HEK293 (cell line): ENCODE data around the gene AGAP3.

Source experiments
- GFI1B ChIP-seq: fragments of 450-650 bp; formaldehyde crosslinking; IDR thresholded peaks from 2 replicates; pipeline ENCODE4 v1.5.1; 2016; ENCODE audit warnings: missing biosample characterization, missing genetic modification characterization
- KLF7 ChIP-seq: fragments of 450-650 bp; formaldehyde crosslinking; IDR thresholded peaks from 2 replicates; pipeline ENCODE4 v1.5.1; 2016; ENCODE audit warnings: missing biosample characterization, missing genetic modification characterization, borderline replicate concordance
- MZF1 ChIP-seq: fragments of 450-650 bp; formaldehyde crosslinking; IDR thresholded peaks from 2 replicates; pipeline ENCODE4 v1.5.1; 2017; ENCODE audit warnings: missing biosample characterization, missing genetic modification characterization, borderline replicate concordance
- RBAK ChIP-seq: fragments of 450-650 bp; formaldehyde crosslinking; IDR thresholded peaks from 2 replicates; pipeline ENCODE4 v1.5.1; 2016; ENCODE audit warnings: missing biosample characterization, missing genetic modification characterization
- REPIN1 ChIP-seq: fragments of 450-650 bp; formaldehyde crosslinking; IDR thresholded peaks from 2 replicates; pipeline ENCODE4 v1.5.1; 2017; ENCODE audit warnings: missing biosample characterization, missing genetic modification characterization, low read depth
- ZBTB1 ChIP-seq: fragments of 450-650 bp; formaldehyde crosslinking; IDR thresholded peaks from 2 replicates; pipeline ENCODE4 v1.5.1; 2016; ENCODE audit warnings: missing biosample characterization, missing genetic modification characterization
- ZBTB21 ChIP-seq: fragments of 450-650 bp; formaldehyde crosslinking; IDR thresholded peaks from 2 replicates; pipeline ENCODE4 v1.5.1; 2017; ENCODE audit warnings: missing biosample characterization, missing genetic modification characterization
- ZFP37 ChIP-seq: fragments of 450-650 bp; formaldehyde crosslinking; IDR thresholded peaks from 2 replicates; pipeline ENCODE4 v1.5.1; 2016; ENCODE audit warnings: missing biosample characterization, missing genetic modification characterization
- ZNF114 ChIP-seq: fragments of 450-650 bp; formaldehyde crosslinking; IDR thresholded peaks from 2 replicates; pipeline ENCODE4 v1.5.0; 2017; ENCODE audit warnings: missing biosample characterization, missing genetic modification characterization
- ZNF140 ChIP-seq: fragments of 450-650 bp; formaldehyde crosslinking; IDR thresholded peaks from 2 replicates; pipeline ENCODE4 v1.5.1; 2016; ENCODE audit warnings: missing biosample characterization, missing genetic modification characterization
- ZNF175 ChIP-seq: fragments of 450-650 bp; formaldehyde crosslinking; IDR thresholded peaks from 2 replicates; pipeline ENCODE4 v1.5.1; 2016; ENCODE audit warnings: missing biosample characterization, missing genetic modification characterization
- ZNF184 ChIP-seq: fragments of 450-650 bp; IDR thresholded peaks from 2 replicates; pipeline ENCODE4 v1.5.1; 2018; ENCODE audit warnings: missing biosample characterization, mild to moderate bottlenecking, missing genetic modification characterization
- ZNF211 ChIP-seq: fragments of 450-650 bp; formaldehyde crosslinking; IDR thresholded peaks from 2 replicates; pipeline ENCODE4 v1.5.1; 2016; ENCODE audit warnings: low read depth, missing biosample characterization, missing genetic modification characterization
- ZNF248 ChIP-seq: fragments of 450-650 bp; formaldehyde crosslinking; IDR thresholded peaks from 2 replicates; pipeline ENCODE4 v1.5.1; 2017; ENCODE audit warnings: missing biosample characterization, missing genetic modification characterization
- ZNF335 ChIP-seq: fragments of 450-650 bp; formaldehyde crosslinking; conservative IDR thresholded peaks from 2 replicates; pipeline ENCODE4 v1.5.1; 2016; ENCODE audit warnings: missing biosample characterization, missing genetic modification characterization
- ZNF548 ChIP-seq: fragments of 450-650 bp; formaldehyde crosslinking; IDR thresholded peaks from 2 replicates; pipeline ENCODE4 v1.5.1; 2016; ENCODE audit warnings: missing biosample characterization, missing genetic modification characterization
- ZNF560 ChIP-seq: fragments of 450-650 bp; formaldehyde crosslinking; IDR thresholded peaks from 2 replicates; pipeline ENCODE4 v1.5.1; 2017; ENCODE audit warnings: missing biosample characterization, missing genetic modification characterization, borderline replicate concordance
- ZNF768 ChIP-seq: fragments of 450-650 bp; formaldehyde crosslinking; IDR thresholded peaks from 2 replicates; pipeline ENCODE4 v1.5.1; 2018; ENCODE audit warnings: missing biosample characterization, mild to moderate bottlenecking, missing genetic modification characterization
- ZNF776 ChIP-seq: fragments of 450-650 bp; formaldehyde crosslinking; IDR thresholded peaks from 2 replicates; pipeline ENCODE4 v1.5.0; 2017; ENCODE audit warnings: missing biosample characterization, missing genetic modification characterization, borderline replicate concordance
- ZNF785 ChIP-seq: fragments of 450-650 bp; formaldehyde crosslinking; IDR thresholded peaks from 2 replicates; pipeline ENCODE4 v1.5.1; 2016; ENCODE audit warnings: missing biosample characterization, missing genetic modification characterization
- ZNF792 ChIP-seq: fragments of 450-650 bp; formaldehyde crosslinking; IDR thresholded peaks from 2 replicates; pipeline ENCODE4 v1.5.1; 2016; ENCODE audit warnings: missing biosample characterization, missing genetic modification characterization
- ZNF837 ChIP-seq: fragments of 450-650 bp; formaldehyde crosslinking; IDR thresholded peaks from 2 replicates; pipeline ENCODE4 v1.5.1; 2016; ENCODE audit warnings: missing biosample characterization, missing genetic modification characterization
- TF ChIP-seq, protein P1 (sequence below): fragments of 450-650 bp; formaldehyde crosslinking; IDR thresholded peaks from 2 replicates; pipeline ENCODE4 v1.5.1; 2016; ENCODE audit warnings: missing biosample characterization, missing genetic modification characterization
- TF ChIP-seq, protein P2 (sequence below): fragments of 450-650 bp; formaldehyde crosslinking; IDR thresholded peaks from 2 replicates; pipeline ENCODE4 v1.5.1; 2016; ENCODE audit warnings: missing biosample characterization, missing genetic modification characterization, borderline replicate concordance
- TF ChIP-seq, protein P3 (sequence below): sonication (generic); formaldehyde crosslinking; IDR thresholded peaks from 2 replicates; pipeline ENCODE4 v1.8.1; 2022; ENCODE audit warnings: mild to moderate bottlenecking, moderate library complexity, missing genetic modification reagents
- TF ChIP-seq, protein P4 (sequence below): fragments of 450-650 bp; formaldehyde crosslinking; IDR thresholded peaks from 2 replicates; pipeline ENCODE4 v1.5.1; 2017; ENCODE audit warnings: missing biosample characterization, missing genetic modification characterization
- TF ChIP-seq, protein P5 (sequence below): fragments of 450-650 bp; formaldehyde crosslinking; IDR thresholded peaks from 2 replicates; pipeline ENCODE4 v1.5.1; 2016; ENCODE audit warnings: missing biosample characterization, missing genetic modification characterization
- TF ChIP-seq, protein P6 (sequence below): fragments of 450-650 bp; formaldehyde crosslinking; IDR thresholded peaks from 2 replicates; pipeline ENCODE4 v1.5.1; 2017; ENCODE audit warnings: missing biosample characterization, missing genetic modification characterization

Gene AGAP3

DNA sequence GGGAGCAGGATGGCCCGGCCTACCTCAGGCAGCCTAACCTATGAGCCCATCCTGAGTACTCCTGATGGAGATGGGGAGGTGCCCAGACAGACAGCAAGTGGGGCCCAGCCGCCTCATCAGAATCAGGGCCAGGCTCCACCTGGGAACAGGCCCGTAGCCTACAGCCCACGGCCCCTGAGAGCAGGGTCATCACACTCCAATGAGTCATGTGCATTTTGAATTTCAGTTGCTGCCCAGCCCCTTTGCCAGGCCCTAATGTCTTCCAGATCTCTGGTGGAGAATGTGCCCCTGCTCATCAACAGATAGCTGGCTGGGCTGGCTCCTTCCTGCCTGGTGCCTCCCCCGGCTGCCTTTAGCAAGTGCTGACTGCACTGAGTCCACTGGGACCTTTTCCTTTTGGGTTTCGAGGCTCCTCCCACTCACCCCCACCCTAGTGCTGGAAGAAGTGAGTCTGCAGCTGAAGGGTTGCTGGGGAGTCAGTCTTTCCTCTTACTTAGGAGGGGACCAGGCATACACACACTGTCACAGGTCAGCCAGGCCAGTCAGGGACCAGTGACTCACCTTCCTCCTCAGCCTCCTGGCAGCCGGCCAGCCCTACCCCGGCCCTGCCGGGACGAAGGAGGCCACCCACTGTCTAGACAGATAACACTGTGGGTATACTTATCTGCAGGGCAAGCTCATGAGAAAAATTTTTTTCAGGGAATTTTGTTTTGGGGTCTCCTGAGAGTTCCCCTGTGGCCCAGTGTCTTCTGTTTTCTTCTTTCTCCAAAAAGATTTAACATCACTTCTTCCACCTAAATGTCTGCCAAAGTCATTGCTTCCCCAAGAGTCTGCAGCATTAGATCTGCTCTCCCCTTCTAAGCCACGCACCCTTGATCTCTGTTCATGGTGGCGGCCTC is 47.1 kb upstream of the AGAP3 start (continued):
- TF ChIP-seq ZNF837 (tag by site-specific recombination) (no peak), ZNF175 (tag by site-specific recombination) (no peak), ZNF768 (no peak), ZNF560 (tag by site-specific recombination) (no peak), ZNF335 (tag by site-specific recombination) (peak; percentile 89), ZNF792 (tag by site-specific recombination) (no peak), MZF1 (no peak), ZNF140 (no peak), RBAK (tag by site-specific recombination) (no peak), ZNF114 (no peak), ZNF184 (peak; percentile 65; the same call in 1 of the 2 replicates), GFI1B (tag by site-specific recombination) (no peak), ZNF211 (tag by site-specific recombination) (no peak), KLF7 (no peak), REPIN1 (tag by site-specific recombination) (no peak), ZBTB21 (tag by site-specific recombination) (no peak), ZNF785 (tag by site-specific recombination) (no peak), ZNF248 (no peak), ZBTB1 (tag by site-specific recombination) (no peak), ZNF776 (no peak), ZFP37 (peak; percentile 56; the same call in 1 of the 2 replicates), ZNF548 (tag by site-specific recombination) (no peak)
- TF ChIP-seq, protein P1, sequence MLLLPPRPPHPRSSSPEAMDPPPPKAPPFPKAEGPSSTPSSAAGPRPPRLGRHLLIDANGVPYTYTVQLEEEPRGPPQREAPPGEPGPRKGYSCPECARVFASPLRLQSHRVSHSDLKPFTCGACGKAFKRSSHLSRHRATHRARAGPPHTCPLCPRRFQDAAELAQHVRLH (tag by site-specific recombination) = no peak
- TF ChIP-seq, protein P2, sequence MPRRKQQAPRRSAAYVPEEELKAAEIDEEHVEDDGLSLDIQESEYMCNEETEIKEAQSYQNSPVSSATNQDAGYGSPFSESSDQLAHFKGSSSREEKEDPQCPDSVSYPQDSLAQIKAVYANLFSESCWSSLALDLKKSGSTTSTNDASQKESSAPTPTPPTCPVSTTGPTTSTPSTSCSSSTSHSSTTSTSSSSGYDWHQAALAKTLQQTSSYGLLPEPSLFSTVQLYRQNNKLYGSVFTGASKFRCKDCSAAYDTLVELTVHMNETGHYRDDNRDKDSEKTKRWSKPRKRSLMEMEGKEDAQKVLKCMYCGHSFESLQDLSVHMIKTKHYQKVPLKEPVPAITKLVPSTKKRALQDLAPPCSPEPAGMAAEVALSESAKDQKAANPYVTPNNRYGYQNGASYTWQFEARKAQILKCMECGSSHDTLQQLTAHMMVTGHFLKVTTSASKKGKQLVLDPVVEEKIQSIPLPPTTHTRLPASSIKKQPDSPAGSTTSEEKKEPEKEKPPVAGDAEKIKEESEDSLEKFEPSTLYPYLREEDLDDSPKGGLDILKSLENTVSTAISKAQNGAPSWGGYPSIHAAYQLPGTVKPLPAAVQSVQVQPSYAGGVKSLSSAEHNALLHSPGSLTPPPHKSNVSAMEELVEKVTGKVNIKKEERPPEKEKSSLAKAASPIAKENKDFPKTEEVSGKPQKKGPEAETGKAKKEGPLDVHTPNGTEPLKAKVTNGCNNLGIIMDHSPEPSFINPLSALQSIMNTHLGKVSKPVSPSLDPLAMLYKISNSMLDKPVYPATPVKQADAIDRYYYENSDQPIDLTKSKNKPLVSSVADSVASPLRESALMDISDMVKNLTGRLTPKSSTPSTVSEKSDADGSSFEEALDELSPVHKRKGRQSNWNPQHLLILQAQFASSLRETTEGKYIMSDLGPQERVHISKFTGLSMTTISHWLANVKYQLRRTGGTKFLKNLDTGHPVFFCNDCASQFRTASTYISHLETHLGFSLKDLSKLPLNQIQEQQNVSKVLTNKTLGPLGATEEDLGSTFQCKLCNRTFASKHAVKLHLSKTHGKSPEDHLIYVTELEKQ (tag by site-specific recombination) = no peak
- TF ChIP-seq, protein P3, sequence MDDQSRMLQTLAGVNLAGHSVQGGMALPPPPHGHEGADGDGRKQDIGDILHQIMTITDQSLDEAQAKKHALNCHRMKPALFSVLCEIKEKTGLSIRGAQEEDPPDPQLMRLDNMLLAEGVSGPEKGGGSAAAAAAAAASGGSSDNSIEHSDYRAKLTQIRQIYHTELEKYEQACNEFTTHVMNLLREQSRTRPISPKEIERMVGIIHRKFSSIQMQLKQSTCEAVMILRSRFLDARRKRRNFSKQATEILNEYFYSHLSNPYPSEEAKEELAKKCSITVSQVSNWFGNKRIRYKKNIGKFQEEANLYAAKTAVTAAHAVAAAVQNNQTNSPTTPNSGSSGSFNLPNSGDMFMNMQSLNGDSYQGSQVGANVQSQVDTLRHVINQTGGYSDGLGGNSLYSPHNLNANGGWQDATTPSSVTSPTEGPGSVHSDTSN (CRISPR knock-in tag) = no peak
- TF ChIP-seq, protein P4, sequence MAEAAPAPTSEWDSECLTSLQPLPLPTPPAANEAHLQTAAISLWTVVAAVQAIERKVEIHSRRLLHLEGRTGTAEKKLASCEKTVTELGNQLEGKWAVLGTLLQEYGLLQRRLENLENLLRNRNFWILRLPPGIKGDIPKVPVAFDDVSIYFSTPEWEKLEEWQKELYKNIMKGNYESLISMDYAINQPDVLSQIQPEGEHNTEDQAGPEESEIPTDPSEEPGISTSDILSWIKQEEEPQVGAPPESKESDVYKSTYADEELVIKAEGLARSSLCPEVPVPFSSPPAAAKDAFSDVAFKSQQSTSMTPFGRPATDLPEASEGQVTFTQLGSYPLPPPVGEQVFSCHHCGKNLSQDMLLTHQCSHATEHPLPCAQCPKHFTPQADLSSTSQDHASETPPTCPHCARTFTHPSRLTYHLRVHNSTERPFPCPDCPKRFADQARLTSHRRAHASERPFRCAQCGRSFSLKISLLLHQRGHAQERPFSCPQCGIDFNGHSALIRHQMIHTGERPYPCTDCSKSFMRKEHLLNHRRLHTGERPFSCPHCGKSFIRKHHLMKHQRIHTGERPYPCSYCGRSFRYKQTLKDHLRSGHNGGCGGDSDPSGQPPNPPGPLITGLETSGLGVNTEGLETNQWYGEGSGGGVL = peak; percentile 67
- TF ChIP-seq, protein P5, sequence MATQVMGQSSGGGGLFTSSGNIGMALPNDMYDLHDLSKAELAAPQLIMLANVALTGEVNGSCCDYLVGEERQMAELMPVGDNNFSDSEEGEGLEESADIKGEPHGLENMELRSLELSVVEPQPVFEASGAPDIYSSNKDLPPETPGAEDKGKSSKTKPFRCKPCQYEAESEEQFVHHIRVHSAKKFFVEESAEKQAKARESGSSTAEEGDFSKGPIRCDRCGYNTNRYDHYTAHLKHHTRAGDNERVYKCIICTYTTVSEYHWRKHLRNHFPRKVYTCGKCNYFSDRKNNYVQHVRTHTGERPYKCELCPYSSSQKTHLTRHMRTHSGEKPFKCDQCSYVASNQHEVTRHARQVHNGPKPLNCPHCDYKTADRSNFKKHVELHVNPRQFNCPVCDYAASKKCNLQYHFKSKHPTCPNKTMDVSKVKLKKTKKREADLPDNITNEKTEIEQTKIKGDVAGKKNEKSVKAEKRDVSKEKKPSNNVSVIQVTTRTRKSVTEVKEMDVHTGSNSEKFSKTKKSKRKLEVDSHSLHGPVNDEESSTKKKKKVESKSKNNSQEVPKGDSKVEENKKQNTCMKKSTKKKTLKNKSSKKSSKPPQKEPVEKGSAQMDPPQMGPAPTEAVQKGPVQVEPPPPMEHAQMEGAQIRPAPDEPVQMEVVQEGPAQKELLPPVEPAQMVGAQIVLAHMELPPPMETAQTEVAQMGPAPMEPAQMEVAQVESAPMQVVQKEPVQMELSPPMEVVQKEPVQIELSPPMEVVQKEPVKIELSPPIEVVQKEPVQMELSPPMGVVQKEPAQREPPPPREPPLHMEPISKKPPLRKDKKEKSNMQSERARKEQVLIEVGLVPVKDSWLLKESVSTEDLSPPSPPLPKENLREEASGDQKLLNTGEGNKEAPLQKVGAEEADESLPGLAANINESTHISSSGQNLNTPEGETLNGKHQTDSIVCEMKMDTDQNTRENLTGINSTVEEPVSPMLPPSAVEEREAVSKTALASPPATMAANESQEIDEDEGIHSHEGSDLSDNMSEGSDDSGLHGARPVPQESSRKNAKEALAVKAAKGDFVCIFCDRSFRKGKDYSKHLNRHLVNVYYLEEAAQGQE (tag by site-specific recombination) = no peak
- TF ChIP-seq, protein P6, sequence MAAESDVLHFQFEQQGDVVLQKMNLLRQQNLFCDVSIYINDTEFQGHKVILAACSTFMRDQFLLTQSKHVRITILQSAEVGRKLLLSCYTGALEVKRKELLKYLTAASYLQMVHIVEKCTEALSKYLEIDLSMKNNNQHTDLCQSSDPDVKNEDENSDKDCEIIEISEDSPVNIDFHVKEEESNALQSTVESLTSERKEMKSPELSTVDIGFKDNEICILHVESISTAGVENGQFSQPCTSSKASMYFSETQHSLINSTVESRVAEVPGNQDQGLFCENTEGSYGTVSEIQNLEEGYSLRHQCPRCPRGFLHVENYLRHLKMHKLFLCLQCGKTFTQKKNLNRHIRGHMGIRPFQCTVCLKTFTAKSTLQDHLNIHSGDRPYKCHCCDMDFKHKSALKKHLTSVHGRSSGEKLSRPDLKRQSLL (tag by site-specific recombination) = no peak
